ENCODE results near the gene IPCEF1.

- TF ChIP-seq JUN (IDR thresholded peaks at IDR 0.05; ENCODE audit: borderline replicate concordance, insufficient read depth, insufficient read length, low read depth) (no peak), POLR2AphosphoS5 (IDR thresholded peaks at IDR 0.05; ENCODE audit: insufficient read depth, low read depth, low read length) (no peak), POLR2A (IDR thresholded peaks at IDR 0.05; ENCODE audit: low read depth, low read length) (no peak), FOS (IDR thresholded peaks at IDR 0.05; ENCODE audit: borderline replicate concordance, insufficient read depth, low read length) (no peak)
- TF ChIP-seq, protein P1, sequence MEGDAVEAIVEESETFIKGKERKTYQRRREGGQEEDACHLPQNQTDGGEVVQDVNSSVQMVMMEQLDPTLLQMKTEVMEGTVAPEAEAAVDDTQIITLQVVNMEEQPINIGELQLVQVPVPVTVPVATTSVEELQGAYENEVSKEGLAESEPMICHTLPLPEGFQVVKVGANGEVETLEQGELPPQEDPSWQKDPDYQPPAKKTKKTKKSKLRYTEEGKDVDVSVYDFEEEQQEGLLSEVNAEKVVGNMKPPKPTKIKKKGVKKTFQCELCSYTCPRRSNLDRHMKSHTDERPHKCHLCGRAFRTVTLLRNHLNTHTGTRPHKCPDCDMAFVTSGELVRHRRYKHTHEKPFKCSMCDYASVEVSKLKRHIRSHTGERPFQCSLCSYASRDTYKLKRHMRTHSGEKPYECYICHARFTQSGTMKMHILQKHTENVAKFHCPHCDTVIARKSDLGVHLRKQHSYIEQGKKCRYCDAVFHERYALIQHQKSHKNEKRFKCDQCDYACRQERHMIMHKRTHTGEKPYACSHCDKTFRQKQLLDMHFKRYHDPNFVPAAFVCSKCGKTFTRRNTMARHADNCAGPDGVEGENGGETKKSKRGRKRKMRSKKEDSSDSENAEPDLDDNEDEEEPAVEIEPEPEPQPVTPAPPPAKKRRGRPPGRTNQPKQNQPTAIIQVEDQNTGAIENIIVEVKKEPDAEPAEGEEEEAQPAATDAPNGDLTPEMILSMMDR (IDR thresholded peaks at IDR 0.05; ENCODE audit: extremely low read depth in 1 of 2, insufficient read depth in 1 of 2, low read depth in 1 of 2, low read length in 2 of 2) = no peak
Observed at GRCh38 chr6:154268486-154268885, 88.1 kb downstream of the IPCEF1 start.
